ENCODE measurements around the gene EGLN2. TPM values are rescaled to one million over a fixed set of nuclear protein-coding genes. Genes with fewer than 3 reads are reported as not detected.

EGLN2 gene
- total and polyA plus RNA-seq, 9 of the 15 experiments (the other 6 are each of a cell fraction or from before 2014, with no cell fraction given) = 9.6 to 114 (median 71.0) TPM

GRCh38 chr19:40808497-40808896, 9.5 kb downstream of the EGLN2 start:
- 97% methylated on average over 5 of the region's 5 CpGs for WGBS (ENCODE audit: insufficient coverage, low coverage, missing lambda C conversion rate)
- Histone ChIP-seq H3K4me2 (ENCODE audit: insufficient read depth, low read length) (no peak overlapping the region), H2AFZ (ENCODE audit: low read depth, low read length) (no peak overlapping the region), H4K20me1 (replicated peaks; ENCODE audit: control insufficient read depth, insufficient read depth, low read length) (peaks cover 35% of the 10 kb centered on the region), H3K9me1 (ENCODE audit: control insufficient read depth, insufficient read depth, low read length) (peaks cover 13% of the 10 kb centered on the region), H3K9me3 (replicated peaks; ENCODE audit: control insufficient read depth, insufficient read depth, low read depth, low read length) (no peaks in the 10 kb centered on the region), H3K79me2 (ENCODE audit: control insufficient read depth, insufficient read depth, low read length) (peaks cover 46% of the 10 kb centered on the region), H3K4me3 (no peak overlapping the region), H3K27me3 (ENCODE audit: control insufficient read depth in 2 of 2, insufficient read depth in 2 of 2, low read length in 2 of 2) (no peaks in the 10 kb centered on the region), H3K27ac (ENCODE audit: extremely low read depth, low read depth, low read length) (no peak overlapping the region), H3K4me1 (replicated peaks in 1 of 2; ENCODE audit: control insufficient read depth in 2 of 2, insufficient read depth in 2 of 2, low read length in 2 of 2) (peaks cover 28 to 75% of the 10 kb centered on the region in 2 experiments; a peak in 4 of 5 replicates), H3K9ac (ENCODE audit: insufficient read depth in 1 of 2, low read depth in 2 of 2, low read length in 2 of 2) (peak overlapping the region in 1 of 2 experiments; percentile 31; a peak in 1 of 4 replicates), H3K36me3 (ENCODE audit: control insufficient read depth, insufficient read depth, low read length) (peaks cover 62% of the 10 kb centered on the region)
- in situ Hi-C loops (cut with MboI) (no loop called here), intact Hi-C loops (cut with micrococcal nuclease) (loop anchor here (5.0 kb wide), 1 partner anchor 146 kb away; no protein-coding TSS in a partner anchor)
- no TSS peak for BruUV-seq (replicated peaks)
- FAIRE-seq (no peak), ATAC-seq (no peak), DNase-seq (ENCODE audit: extremely low read depth in 1 of 4, low spot score in 3 of 4) (no peak)
- CTCF ChIA-PET (ENCODE audit: low intra/inter-chr PET ratio) = no interaction called here
- peak; percentile 51; the same call in 1 of the 2 replicates for TF ChIP-seq POLR2A (conservative IDR thresholded peaks at IDR 0.05)
- TF ChIP-seq JUNB (CRISPR knock-in tag; conservative IDR thresholded peaks at IDR 0.05) = no peak
- TF ChIP-seq RBM22 (IDR thresholded peaks at IDR 0.05; ENCODE audit: low read depth, low read length, poor library complexity, severe bottlenecking) = peak; percentile 29
- peak; percentile 67 for TF ChIP-seq POLR2G (IDR thresholded peaks at IDR 0.05; ENCODE audit: low read depth, low read length)
- TF ChIP-seq RBFOX2 (IDR thresholded peaks at IDR 0.05; ENCODE audit: low read depth, low read length) = peak; percentile 49; the same call in 1 of the 2 replicates
- no peak for TF ChIP-seq SAFB2 (IDR thresholded peaks at IDR 0.05; ENCODE audit: borderline replicate concordance, low read depth, low read length, severe bottlenecking)
- POLR2A ChIA-PET = interaction anchor here (0.6 to 3.7 kb wide), 8 partner anchors 10 to 456 kb away, joined by 3 to 26 read pairs (median 4); partner anchors contain the start of genes EGLN2, HNRNPUL1 and RAB4B

Measured in K562 (cell line).